Sigmoid colon (tissue), 4 donors: ENCODE results near the gene HECTD3.

Experiments used
- POLR2A ChIP-seq, 2 donors: fragments of 450-650 bp; IDR thresholded peaks; one replicate each; pipeline ENCODE4 v1.6.1; 2016; ENCODE audit warnings: antibody characterized with exemption in 2 of 2, mild to moderate bottlenecking in 2 of 2, moderate library complexity in 2 of 2
- POLR2AphosphoS5 ChIP-seq, 4 donors: sonication (generic); formaldehyde crosslinking; IDR thresholded peaks; one replicate each; pipeline ENCODE4 v1.6.1; 2017; ENCODE audit warnings: antibody characterized with exemption in 4 of 4
- TF ChIP-seq, protein P1 (sequence below), 4 experiments: fragments of 450-650 bp in 3 of 4; fragments of 200-600 bp in 1 of 4; IDR thresholded peaks; one replicate each; pipeline ENCODE4 v1.5.1; 2016 to 2019; ENCODE audit warnings: antibody characterized with exemption in 4 of 4, mild to moderate bottlenecking in 3 of 4, moderate library complexity in 2 of 4

DNA sequence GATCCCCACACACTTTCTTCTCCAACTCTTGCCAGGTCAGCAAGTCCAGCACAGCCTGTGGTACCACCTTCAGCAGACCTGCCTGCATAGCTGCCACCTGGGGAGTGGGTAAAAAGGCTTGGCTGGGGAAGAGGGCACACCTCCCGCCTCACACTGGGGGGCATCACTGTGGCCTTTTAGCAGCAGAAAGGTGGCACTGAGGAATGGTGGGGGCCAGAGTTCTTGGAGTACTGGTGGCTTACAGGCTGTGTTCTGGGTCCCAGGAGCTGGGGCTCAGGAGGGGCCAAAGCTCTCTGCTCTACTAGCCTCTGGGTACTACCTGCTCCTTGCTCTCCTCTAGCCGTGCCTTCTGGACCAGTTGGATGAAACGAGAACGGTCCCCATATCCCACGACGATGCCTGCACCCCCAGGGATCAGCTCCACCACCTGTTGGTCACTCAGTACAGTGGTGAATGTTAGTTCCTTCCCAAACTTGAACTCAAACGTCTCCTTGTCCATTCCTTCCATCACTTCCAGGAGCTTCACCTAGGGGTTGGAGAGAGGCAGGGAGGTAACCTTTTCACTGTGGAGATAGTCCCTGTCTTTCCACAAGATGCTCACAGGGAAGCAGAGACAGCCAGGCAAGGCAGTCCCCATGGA is 6.7 kb downstream of the HECTD3 start:
- TF ChIP-seq, protein P1, sequence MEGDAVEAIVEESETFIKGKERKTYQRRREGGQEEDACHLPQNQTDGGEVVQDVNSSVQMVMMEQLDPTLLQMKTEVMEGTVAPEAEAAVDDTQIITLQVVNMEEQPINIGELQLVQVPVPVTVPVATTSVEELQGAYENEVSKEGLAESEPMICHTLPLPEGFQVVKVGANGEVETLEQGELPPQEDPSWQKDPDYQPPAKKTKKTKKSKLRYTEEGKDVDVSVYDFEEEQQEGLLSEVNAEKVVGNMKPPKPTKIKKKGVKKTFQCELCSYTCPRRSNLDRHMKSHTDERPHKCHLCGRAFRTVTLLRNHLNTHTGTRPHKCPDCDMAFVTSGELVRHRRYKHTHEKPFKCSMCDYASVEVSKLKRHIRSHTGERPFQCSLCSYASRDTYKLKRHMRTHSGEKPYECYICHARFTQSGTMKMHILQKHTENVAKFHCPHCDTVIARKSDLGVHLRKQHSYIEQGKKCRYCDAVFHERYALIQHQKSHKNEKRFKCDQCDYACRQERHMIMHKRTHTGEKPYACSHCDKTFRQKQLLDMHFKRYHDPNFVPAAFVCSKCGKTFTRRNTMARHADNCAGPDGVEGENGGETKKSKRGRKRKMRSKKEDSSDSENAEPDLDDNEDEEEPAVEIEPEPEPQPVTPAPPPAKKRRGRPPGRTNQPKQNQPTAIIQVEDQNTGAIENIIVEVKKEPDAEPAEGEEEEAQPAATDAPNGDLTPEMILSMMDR (IDR thresholded peaks at IDR 0.05), result no peak
- TF ChIP-seq POLR2AphosphoS5 (IDR thresholded peaks at IDR 0.05), result no peak
- no peak for TF ChIP-seq POLR2A (IDR thresholded peaks at IDR 0.05)
